Heart left ventricle (tissue), 16 donors: Measurements from ENCODE around the gene NAIF1. TPM values are rescaled to one million over a fixed set of nuclear protein-coding genes. Genes with fewer than 3 reads are reported as not detected.
A peak's percentile ranks its signal among the peaks of the same experiment; 100 is the strongest.

ENCODE experiments used
- ATAC-seq, 4 donors: fragments of 200-7000 bp; cut with Tn5 transposase; one replicate each; pipeline ENCODE4 v1.9.1; 2020 to 2022; ENCODE audit warnings: moderate library complexity in 4 of 4, mild to moderate bottlenecking in 3 of 4, moderate number of reproducible peaks in 1 of 4
- DNase-seq, 5 donors: peaks; one replicate each; pipeline ENCODE4 v3.0.0-alpha.2; 2020
- H3K27ac ChIP-seq, 12 donors: fragments of 200-600 bp; sonication (generic) in 4 of 12; one replicate each; pipeline versions ENCODE4 v1.5.0 to v1.8.0; 2016 to 2022; ENCODE audit warnings: mild to moderate bottlenecking in 2 of 12
- H3K27me3 ChIP-seq, 9 donors: fragments of 200-600 bp; sonication (generic) in 2 of 9; one replicate each; pipeline versions ENCODE4 v1.5.1 to v1.8.0; 2016 to 2022; ENCODE audit warnings: mild to moderate bottlenecking in 3 of 9
- H3K36me3 ChIP-seq, 9 donors: fragments of 200-600 bp; sonication (generic) in 2 of 9; one replicate each; pipeline versions ENCODE4 v1.5.0 to v1.8.0; 2018 to 2022; ENCODE audit warnings: mild to moderate bottlenecking in 2 of 9
- H3K4me1 ChIP-seq, 12 donors: fragments of 200-600 bp; sonication (generic) in 4 of 12; one replicate each; pipeline versions ENCODE4 v1.5.0 to v1.8.0; 2016 to 2022; ENCODE audit warnings: mild to moderate bottlenecking in 3 of 12
- H3K4me3 ChIP-seq, 12 donors: fragments of 200-600 bp; sonication (generic) in 4 of 12; one replicate each; pipeline versions ENCODE4 v1.5.0 to v1.8.0; 2017 to 2022; ENCODE audit warnings: mild to moderate bottlenecking in 9 of 12, moderate library complexity in 4 of 12
- H3K9me3 ChIP-seq, 12 donors: fragments of 200-600 bp; sonication (generic) in 4 of 12; one replicate each; pipeline versions ENCODE4 v1.5.0 to v1.8.0; 2016 to 2022; ENCODE audit warnings: mild to moderate bottlenecking in 1 of 12
- POLR2A ChIP-seq, 2 donors: fragments of 450-650 bp; IDR thresholded peaks; one replicate each; pipeline ENCODE4 v1.6.1; 2017; ENCODE audit warnings: antibody characterized with exemption in 2 of 2, mild to moderate bottlenecking in 2 of 2, moderate library complexity in 2 of 2
- WGBS, 4 donors: extraction: QIAGEN DNeasy Blood & Tissue Kit in 2 of 4; methylation state at CpG; one replicate each; pipeline versions ENCODE4 v1.1.5 to v1.1.7; 2013 to 2018; 5-methylcytosine and 5-hydroxymethylcytosine counted together
- intact Hi-C, 10 donors: fragments of 100-400 bp; cut with DNase I; formaldehyde crosslinking; loops; one replicate each; pipeline versions ENCODE4 v1.11.1 to v1.14.2; 2022
- polyA plus RNA-seq, 2 donors: library from polyadenylated mRNA; stranded (reverse); fragments of 200-250 nt; gene quantifications; one replicate each; pipeline ENCODE4 v1.2.3, GENCODE V29; 2013
- total RNA-seq, 9 donors: library from RNA; depleted of rRNA in 2 of 9; stranded (reverse); fragments of >200 nt in 2 of 9; fragmentation: NEBNext Ultra II Directional in 3 of 9; extraction: Animal tissue kit (Norgen Biotek cat#: 25700) in 3 of 9; gene quantifications; one replicate each; pipeline versions ENCODE4 v1.1.0 to v1.2.4, GENCODE V29; 2016 to 2023
- TF ChIP-seq, protein P1 (sequence below), 12 donors: fragments of 200-600 bp; sonication (generic) in 4 of 12; IDR thresholded peaks; one replicate each; pipeline versions ENCODE4 v1.5.0 to v1.8.0; 2018 to 2022; ENCODE audit warnings: antibody characterized with exemption in 12 of 12, mild to moderate bottlenecking in 5 of 12
- donor health status: ischemic (EF 13 %, LVEDD 7.1; RV severe dilation, severe dysfunction).
- donor health status: healthy with polysubstance abuse.
- donor health status: DM: no; HTN: yes; CAD: no.
- donor health status: DM: no; HTN: no; CAD: no.
- donor health status: ischemic (EF 25% LVEDD 6.9; RV normal size, moderate dysfunction).
- donor health status: ischemic (EF 25% LVEDD 5.7; RV mildly dilated, moderate dysfunction).
- donor health status: healthy.
- donor health status: DM: yes; HTN: yes; CAD: no.
- donor health status: ischemic (EF 35%, LVEDD 5.7; RV mildly dilated, moderate dysfunction).
- donor health status: nonischemic (EF 11% LVEDD 7.7; RV severe dilation, severe dysfunction).
- donor health status: DM: yes; HTN: yes; CAD: no.
- donor health status: PGD.
- donor health status: ischemic (EF 29% LVEDD 5.4; RV normal size, mild dysfunction).
- donor health status: nonischemic (EF 23%, LVEDD 6.1; RV moderate dilation, normal function).

NAIF1 gene
- total and polyA plus RNA-seq, 11 donors, result 3.5 to 8.9 (median 6.5) TPM

DNA sequence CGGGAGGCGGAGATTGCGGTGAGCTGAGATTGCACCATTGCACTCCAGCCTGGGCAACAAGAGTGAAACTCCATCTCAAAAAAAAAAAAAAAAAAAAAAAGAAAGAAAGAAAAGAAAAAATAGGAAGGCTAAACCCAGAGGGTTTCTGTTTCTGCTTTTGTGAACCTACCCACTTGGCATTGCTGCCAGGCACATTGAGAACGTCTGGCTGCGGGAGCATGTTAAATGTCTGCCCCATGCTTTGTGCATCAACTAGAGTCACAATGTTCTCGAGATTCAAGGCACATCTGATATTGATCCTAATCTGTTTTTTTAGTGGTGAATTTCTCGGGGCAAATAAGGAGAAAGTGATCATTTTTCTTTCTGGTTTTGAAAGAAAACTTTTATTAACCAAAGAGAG is 3.8 kb upstream of the NAIF1 start:
- peak overlapping the region in 2 of 12 donors; percentile 91 to 99 for H3K27ac ChIP-seq
- ATAC-seq, result no peak
- intact Hi-C loops, result no loop called here
- H3K9me3 ChIP-seq, result no peaks in the 10 kb centered on the region
- WGBS, 4 donors, result 76 to 83% (median 81%) methylated on average over 7 of the region's 7 CpGs
- H3K4me1 ChIP-seq, result peaks cover 6 to 76% (median 45%) of the 10 kb centered on the region in 12 donors
- no peak for DNase-seq
- H3K36me3 ChIP-seq, result no peaks in the 10 kb centered on the region
- H3K27me3 ChIP-seq, result no peaks in the 10 kb centered on the region
- TF ChIP-seq POLR2A (IDR thresholded peaks at IDR 0.05), result no peak
- TF ChIP-seq, protein P1, sequence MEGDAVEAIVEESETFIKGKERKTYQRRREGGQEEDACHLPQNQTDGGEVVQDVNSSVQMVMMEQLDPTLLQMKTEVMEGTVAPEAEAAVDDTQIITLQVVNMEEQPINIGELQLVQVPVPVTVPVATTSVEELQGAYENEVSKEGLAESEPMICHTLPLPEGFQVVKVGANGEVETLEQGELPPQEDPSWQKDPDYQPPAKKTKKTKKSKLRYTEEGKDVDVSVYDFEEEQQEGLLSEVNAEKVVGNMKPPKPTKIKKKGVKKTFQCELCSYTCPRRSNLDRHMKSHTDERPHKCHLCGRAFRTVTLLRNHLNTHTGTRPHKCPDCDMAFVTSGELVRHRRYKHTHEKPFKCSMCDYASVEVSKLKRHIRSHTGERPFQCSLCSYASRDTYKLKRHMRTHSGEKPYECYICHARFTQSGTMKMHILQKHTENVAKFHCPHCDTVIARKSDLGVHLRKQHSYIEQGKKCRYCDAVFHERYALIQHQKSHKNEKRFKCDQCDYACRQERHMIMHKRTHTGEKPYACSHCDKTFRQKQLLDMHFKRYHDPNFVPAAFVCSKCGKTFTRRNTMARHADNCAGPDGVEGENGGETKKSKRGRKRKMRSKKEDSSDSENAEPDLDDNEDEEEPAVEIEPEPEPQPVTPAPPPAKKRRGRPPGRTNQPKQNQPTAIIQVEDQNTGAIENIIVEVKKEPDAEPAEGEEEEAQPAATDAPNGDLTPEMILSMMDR (IDR thresholded peaks at IDR 0.05), result no peak
- peak overlapping the region in 1 of 12 donors; percentile 96 for H3K4me3 ChIP-seq

DNA sequence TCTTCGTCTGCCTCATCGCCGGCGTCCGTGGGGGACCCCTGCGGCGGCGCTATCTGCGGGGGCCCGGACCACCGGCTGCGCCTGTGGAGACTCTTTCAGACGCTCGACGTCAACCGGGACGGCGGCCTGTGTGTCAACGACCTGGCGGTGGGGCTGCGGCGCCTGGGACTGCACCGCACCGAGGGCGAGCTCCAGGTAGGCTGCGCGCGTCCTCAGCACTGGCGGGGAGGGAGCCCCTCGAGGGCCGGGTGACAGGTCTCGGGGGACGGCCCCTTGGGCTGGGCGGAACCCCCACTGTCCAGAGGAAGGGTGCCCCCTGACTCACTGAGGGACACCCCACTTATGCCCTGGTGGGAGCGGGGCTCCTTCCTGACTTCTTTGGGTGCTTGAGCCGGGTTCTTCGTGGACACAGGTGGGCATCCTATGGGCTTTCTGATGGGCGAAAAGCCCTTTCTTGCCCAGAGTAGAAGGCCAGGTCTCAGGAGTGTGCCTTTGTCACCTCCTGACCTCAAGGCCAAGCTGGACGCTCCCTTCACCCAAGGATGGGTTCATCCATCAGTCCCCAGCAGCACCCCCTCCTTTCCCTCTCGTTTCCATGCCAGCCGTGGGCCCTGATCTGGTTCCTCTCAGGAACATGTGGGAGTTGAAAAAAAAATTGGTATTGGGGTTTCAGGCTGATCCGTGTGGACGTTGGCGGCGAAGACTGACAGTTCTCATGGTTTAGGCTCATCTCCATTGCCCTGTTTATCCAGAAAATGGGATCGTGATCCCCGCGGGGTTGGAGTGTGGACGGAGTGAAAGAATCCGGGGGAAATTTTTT is 1.5 kb upstream of the NAIF1 start:
- Histone ChIP-seq H3K27ac (peak overlapping the region; percentile 59 to 99 (median 96)), H3K4me3 (peak overlapping the region; percentile 66 to 96 (median 80)), H3K27me3 (no peaks in the 10 kb centered on the region), H3K9me3 (no peaks in the 10 kb centered on the region), H3K4me1 (peaks cover 6 to 70% (median 47%) of the 10 kb centered on the region in 12 donors), H3K36me3 (peaks cover 0 to under 1% (median 0%) of the 10 kb centered on the region in 9 donors)
- ATAC-seq (peak in 2 of 4 donors; percentile 0 to 3), DNase-seq (peak in 2 of 5 donors; percentile 43 to 57)
- 4 to 20% (median 6%) methylated on average over 16 to 50 of the region's 50 CpGs for WGBS, 4 donors
- peak in 1 of 2 donors; percentile 11 for TF ChIP-seq POLR2A (IDR thresholded peaks at IDR 0.05)
- TF ChIP-seq, protein P1 (IDR thresholded peaks at IDR 0.05), result no peak
- intact Hi-C loops, result loop anchor here in 1 of 10 donors (2.0 kb wide), 1 partner anchor 26 kb away; no protein-coding TSS in a partner anchor

DNA sequence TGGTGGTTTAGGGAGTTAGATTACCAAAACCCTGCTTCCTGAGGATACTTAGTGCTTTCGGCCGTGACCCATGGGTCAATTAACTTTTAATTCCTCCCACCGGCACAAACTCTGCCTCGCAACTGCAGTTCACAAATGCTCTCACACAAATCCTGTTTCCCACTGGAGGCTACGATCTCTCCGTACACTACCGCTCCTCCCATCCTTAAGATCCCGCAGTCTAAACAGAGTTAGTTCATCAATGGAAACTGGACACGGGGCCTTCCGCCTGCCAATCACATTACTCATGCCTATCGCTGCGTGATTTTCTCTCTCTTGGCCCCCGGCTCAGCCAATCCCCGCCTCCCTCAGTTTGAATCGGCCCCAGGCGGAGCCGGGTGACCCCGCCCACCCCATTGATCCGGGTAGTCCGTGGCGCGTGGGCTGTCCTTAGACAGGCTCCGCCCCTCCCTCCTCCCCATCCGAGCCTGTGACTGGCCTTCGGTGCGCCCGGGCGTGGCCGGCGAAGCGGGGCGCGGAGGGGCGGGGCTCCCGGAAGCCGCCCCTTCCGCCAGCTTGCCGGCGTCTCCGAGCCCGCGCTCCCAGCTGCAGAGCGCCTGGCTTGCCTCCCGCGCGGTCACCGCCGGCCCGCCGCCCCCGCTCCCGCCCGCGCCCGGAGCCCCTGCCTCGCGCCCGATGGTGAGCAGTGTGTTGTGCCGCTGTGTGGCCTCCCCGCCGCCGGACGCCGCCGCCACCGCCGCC is 695 bp upstream of the NAIF1 start, which contains the start of gene SLC25A25:
Gene SLC25A25 (plus strand): TSS at position 588 of the 741 bp plus-strand sequence. CDS start 88 bp downstream, at position 676.
- Histone ChIP-seq H3K36me3 (peaks cover 0 to 9% (median 8%) of the 10 kb centered on the region in 9 donors), H3K4me3 (peak within 1 kb of the TSS; percentile 66 to 96 (median 80)), H3K27ac (peak within 1 kb of the TSS; percentile 91 to 99 (median 98)), H3K27me3 (no peaks in the 10 kb centered on the region), H3K9me3 (no peaks in the 10 kb centered on the region), H3K4me1 (peaks cover 6 to 70% (median 41%) of the 10 kb centered on the region in 12 donors)
- 0 to 1% (median 0%) methylated on average over 48 to 67 of the region's 67 CpGs for WGBS, 4 donors
- intact Hi-C loops, result loop anchor here in 1 of 10 donors (2.0 kb wide), 1 partner anchor 27 kb away; no protein-coding TSS in a partner anchor
- ATAC-seq (peak; percentile 94 to 97 (median 96)), DNase-seq (peak; percentile 100)
- TF ChIP-seq POLR2A (IDR thresholded peaks at IDR 0.05), result peak in 1 of 2 donors; percentile 84
- TF ChIP-seq, protein P1 (IDR thresholded peaks at IDR 0.05), result no peak
